CD14-positive monocyte (primary cell): ENCODE data around the gene LRSAM1. TPM values are rescaled to one million over a fixed set of nuclear protein-coding genes. Genes with fewer than 3 reads are reported as not detected.

Source experiments
- DNase-seq, 3 donors: peaks; one replicate each; pipeline ENCODE4 v3.0.0-alpha.2; 2011 to 2022
- H2AFZ ChIP-seq: 2 replicates; pipeline ENCODE4 v1.6.0; 2012; ENCODE audit warnings: mild to moderate bottlenecking, low read depth, low read length, inconsistent platforms; ENCODE audit not compliant: insufficient read depth, poor library complexity, severe bottlenecking
- H3K27ac ChIP-seq, 2 donors: 1 replicate in 1 of 2; 2 replicates in 1 of 2; pipeline ENCODE4 v1.5.1; 2012 to 2013; ENCODE audit warnings: low read length in 2 of 2, control low read depth in 1 of 2, inconsistent platforms in 1 of 2, low read depth in 1 of 2, mild to moderate bottlenecking in 1 of 2
- H3K27me3 ChIP-seq, 2 donors: one replicate each; pipeline versions ENCODE4 v1.6.0 to v1.6.1; 2011 to 2013; ENCODE audit warnings: low read length in 2 of 2; ENCODE audit not compliant: control insufficient read depth in 2 of 2, insufficient read depth in 2 of 2
- H3K36me3 ChIP-seq, 2 donors: replicated peaks in 1 of 2; 1 replicate in 1 of 2; 2 replicates in 1 of 2; pipeline versions ENCODE4 v1.5.1 to v1.6.1; 2012 to 2013; ENCODE audit warnings: low read length in 2 of 2, control low read depth in 1 of 2, inconsistent platforms in 1 of 2, mild to moderate bottlenecking in 1 of 2; ENCODE audit not compliant: insufficient read depth in 2 of 2, control insufficient read depth in 1 of 2
- H3K4me1 ChIP-seq, 2 donors: 1 replicate in 1 of 2; 2 replicates in 1 of 2; pipeline versions ENCODE4 v1.5.1 to v1.6.1; 2012 to 2013; ENCODE audit warnings: low read length in 2 of 2, control low read depth in 1 of 2, inconsistent platforms in 1 of 2, mild to moderate bottlenecking in 1 of 2, moderate library complexity in 1 of 2; ENCODE audit not compliant: insufficient read depth in 2 of 2, control insufficient read depth in 1 of 2
- H3K4me2 ChIP-seq: replicated peaks from 2 replicates; pipeline ENCODE3; 2012; ENCODE audit warnings: low read length, moderate library complexity, mild to moderate bottlenecking; ENCODE audit not compliant: poor library complexity, severe bottlenecking; ENCODE audit errors: extremely low read depth
- H3K4me3 ChIP-seq, 3 experiments: fragments of 200-600 bp in 1 of 3; sonication (generic) in 1 of 3; replicated peaks in 1 of 3; 1 replicate in 2 of 3; 2 replicates in 1 of 3; pipeline ENCODE4 v1.5.1; 2011 to 2013; ENCODE audit warnings: low read length in 3 of 3, mild to moderate bottlenecking in 3 of 3, control low read depth in 2 of 3, low read depth in 2 of 3, inconsistent platforms in 1 of 3, moderate library complexity in 1 of 3
- H3K79me2 ChIP-seq: 2 replicates; pipeline ENCODE4 v1.6.0; 2012; ENCODE audit warnings: mild to moderate bottlenecking, control low read depth, inconsistent platforms, low read length, moderate library complexity; ENCODE audit not compliant: insufficient read depth
- H3K9ac ChIP-seq: 2 replicates; pipeline ENCODE4 v1.6.0; 2017; ENCODE audit warnings: low read length, mild to moderate bottlenecking; ENCODE audit not compliant: insufficient read depth, poor library complexity, severe bottlenecking
- H3K9me3 ChIP-seq, 2 donors: replicated peaks in 1 of 2; 1 replicate in 1 of 2; 2 replicates in 1 of 2; pipeline versions ENCODE4 v1.5.1 to v1.6.1; 2012 to 2013; ENCODE audit warnings: low read length in 2 of 2, control low read depth in 1 of 2; ENCODE audit not compliant: control insufficient read depth in 1 of 2, insufficient read depth in 1 of 2
- H4K20me1 ChIP-seq: 2 replicates; pipeline ENCODE4 v1.6.0; 2012; ENCODE audit warnings: mild to moderate bottlenecking, low read length, control low read depth, moderate library complexity; ENCODE audit not compliant: insufficient read depth
- H3K27ac Mint-ChIP-seq, 7 donors: one replicate each; pipeline ENCODE4 v1.8.0; 2020; ENCODE audit warnings: mild to moderate bottlenecking in 7 of 7, mixed read lengths in 7 of 7, moderate library complexity in 6 of 7, inconsistent platforms in 2 of 7
- H3K27me3 Mint-ChIP-seq, 3 donors: one replicate each; pipeline ENCODE4 v1.8.0; 2021 to 2022; ENCODE audit warnings: low read depth in 3 of 3, mild to moderate bottlenecking in 3 of 3, mixed read lengths in 3 of 3, moderate library complexity in 3 of 3, inconsistent platforms in 1 of 3
- H3K36me3 Mint-ChIP-seq, 2 donors: one replicate each; pipeline ENCODE4 v1.8.0; 2020; ENCODE audit warnings: mixed read lengths in 2 of 2, inconsistent platforms in 1 of 2, mild to moderate bottlenecking in 1 of 2
- H3K4me1 Mint-ChIP-seq: one replicate; pipeline ENCODE4 v1.8.0; 2020; ENCODE audit warnings: mild to moderate bottlenecking, mixed read lengths
- H3K4me3 Mint-ChIP-seq, 2 donors: one replicate each; pipeline ENCODE4 v1.8.0; 2020; ENCODE audit warnings: mild to moderate bottlenecking in 2 of 2, mixed read lengths in 2 of 2, moderate library complexity in 1 of 2
- H3K9me3 Mint-ChIP-seq, 7 donors: one replicate each; pipeline ENCODE4 v1.8.0; 2020 to 2022; ENCODE audit warnings: mixed read lengths in 7 of 7, mild to moderate bottlenecking in 6 of 7, moderate library complexity in 6 of 7, inconsistent platforms in 2 of 7
- WGBS: methylation state at CpG from one replicate; pipeline ENCODE4 v1.1.5; 2013; ENCODE audit warnings: missing lambda C conversion rate; ENCODE audit not compliant: insufficient coverage; 5-methylcytosine and 5-hydroxymethylcytosine counted together
- intact Hi-C, 2 donors: fragments of 100-400 bp; cut with micrococcal nuclease; formaldehyde crosslinking; loops; one replicate each; pipeline versions ENCODE4 v1.15.0 to v1.15.1; 2023
- polyA plus RNA-seq, 3 donors: library from polyadenylated mRNA; depleted of rRNA in 1 of 3; unstranded in 2 of 3; stranded (reverse) in 1 of 3; fragments of 300-500 nt in 2 of 3; fragments of >200 nt in 1 of 3; fragmentation: Illumina TruSeq in 2 of 3; gene quantifications; 1 replicate in 2 of 3; 2 replicates in 1 of 3; pipeline ENCODE4 v1.2.3, GENCODE V29; 2012 to 2021
- TF ChIP-seq, protein P1 (sequence below): fragments of 200-600 bp; IDR thresholded peaks from one replicate; pipeline ENCODE4 v1.8.0; 2022; ENCODE audit warnings: antibody characterized with exemption, mild to moderate bottlenecking

Gene LRSAM1
- polyA plus RNA-seq, 3 donors = 6.0 to 19.8 (median 8.2) TPM

DNA sequence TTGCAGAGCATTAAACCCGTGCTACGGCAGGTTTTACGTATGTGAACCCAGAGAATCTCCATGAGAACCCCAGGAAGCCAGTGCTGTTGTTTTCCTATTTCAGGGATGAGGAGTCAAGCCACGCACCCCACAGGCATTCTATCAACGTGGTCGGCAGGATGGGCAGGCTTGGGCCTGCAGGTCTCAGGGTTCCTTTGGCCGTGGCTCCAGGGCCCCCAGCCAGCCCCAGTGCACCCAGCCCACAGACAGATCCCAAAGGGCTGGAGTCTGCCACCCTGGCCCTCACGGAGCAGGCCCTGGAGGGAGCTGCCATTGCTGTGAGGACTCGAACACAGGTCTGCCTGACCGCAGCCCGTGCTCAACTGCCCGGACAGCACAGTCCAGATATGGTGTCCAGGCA is 83.6 kb downstream of the LRSAM1 start:
- Mint-ChIP-seq H3K27ac (peak overlapping the region in 3 of 7 donors; percentile 6 to 74 (median 56)), H3K9me3 (no peaks in the 10 kb centered on the region)

DNA sequence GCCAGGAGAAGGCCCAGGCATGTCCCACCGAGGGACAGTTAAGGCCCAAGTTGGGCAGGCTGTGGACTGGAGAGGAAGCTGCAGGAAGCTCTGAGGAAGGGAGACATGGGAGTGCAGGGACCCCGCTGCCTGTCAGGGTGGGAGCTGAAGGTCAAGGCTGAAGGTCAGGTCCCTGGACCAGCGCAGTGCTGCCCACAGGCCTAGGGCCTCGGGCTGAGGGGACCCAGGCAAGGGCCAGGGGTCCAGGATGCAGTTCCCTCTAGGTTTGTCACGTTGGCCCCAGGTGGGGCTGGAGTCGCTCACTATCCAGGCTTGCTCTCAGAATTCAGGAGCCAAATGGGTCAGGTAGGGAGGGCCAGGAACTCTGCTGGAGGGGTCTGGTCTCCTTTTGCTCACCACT is 84.1 kb downstream of the LRSAM1 start:
- Mint-ChIP-seq H3K27ac (peak overlapping the region in 6 of 7 donors; percentile 32 to 85 (median 53)), H3K9me3 (no peaks in the 10 kb centered on the region), H3K4me3 (no peak overlapping the region), H3K27me3 (peaks cover 0 to 4% (median 0%) of the 10 kb centered on the region in 3 donors), H3K4me1 (peaks cover 11% of the 10 kb centered on the region), H3K36me3 (peaks cover 36 to 59% of the 10 kb centered on the region in 2 donors)
- TF ChIP-seq, protein P1, sequence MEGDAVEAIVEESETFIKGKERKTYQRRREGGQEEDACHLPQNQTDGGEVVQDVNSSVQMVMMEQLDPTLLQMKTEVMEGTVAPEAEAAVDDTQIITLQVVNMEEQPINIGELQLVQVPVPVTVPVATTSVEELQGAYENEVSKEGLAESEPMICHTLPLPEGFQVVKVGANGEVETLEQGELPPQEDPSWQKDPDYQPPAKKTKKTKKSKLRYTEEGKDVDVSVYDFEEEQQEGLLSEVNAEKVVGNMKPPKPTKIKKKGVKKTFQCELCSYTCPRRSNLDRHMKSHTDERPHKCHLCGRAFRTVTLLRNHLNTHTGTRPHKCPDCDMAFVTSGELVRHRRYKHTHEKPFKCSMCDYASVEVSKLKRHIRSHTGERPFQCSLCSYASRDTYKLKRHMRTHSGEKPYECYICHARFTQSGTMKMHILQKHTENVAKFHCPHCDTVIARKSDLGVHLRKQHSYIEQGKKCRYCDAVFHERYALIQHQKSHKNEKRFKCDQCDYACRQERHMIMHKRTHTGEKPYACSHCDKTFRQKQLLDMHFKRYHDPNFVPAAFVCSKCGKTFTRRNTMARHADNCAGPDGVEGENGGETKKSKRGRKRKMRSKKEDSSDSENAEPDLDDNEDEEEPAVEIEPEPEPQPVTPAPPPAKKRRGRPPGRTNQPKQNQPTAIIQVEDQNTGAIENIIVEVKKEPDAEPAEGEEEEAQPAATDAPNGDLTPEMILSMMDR = no peak
- no peak overlapping the region for H3K27ac ChIP-seq
- no peak overlapping the region for H3K9ac ChIP-seq
- 100% methylated on average over 6 of the region's 6 CpGs for WGBS
- no peak overlapping the region for H3K4me2 ChIP-seq
- peaks cover 59% of the 10 kb centered on the region for H3K79me2 ChIP-seq
- H3K27me3 ChIP-seq = no peaks in the 10 kb centered on the region
- H3K4me1 ChIP-seq = no peaks in the 10 kb centered on the region
- intact Hi-C loops = no loop called here
- peaks cover 100% of the 10 kb centered on the region for H4K20me1 ChIP-seq
- peaks cover 12 to 65% of the 10 kb centered on the region in 2 donors for H3K36me3 ChIP-seq
- no peak overlapping the region for H3K4me3 ChIP-seq
- H2AFZ ChIP-seq = no peak overlapping the region
- H3K9me3 ChIP-seq = no peaks in the 10 kb centered on the region
- DNase-seq = no peak

More for the DNA sequence above, 83.6 kb downstream of the LRSAM1 start:
- H3K36me3 ChIP-seq = peaks cover 17 to 67% of the 10 kb centered on the region in 2 donors
- Mint-ChIP-seq H3K27me3 (peaks cover 0 to 3% (median 0%) of the 10 kb centered on the region in 3 donors), H3K4me3 (no peak overlapping the region), H3K36me3 (peaks cover 40 to 62% of the 10 kb centered on the region in 2 donors), H3K4me1 (peaks cover 9% of the 10 kb centered on the region)
- peaks cover 54% of the 10 kb centered on the region for H3K79me2 ChIP-seq
- no peak overlapping the region for H3K4me2 ChIP-seq
- no peak overlapping the region for H3K27ac ChIP-seq
- no peak overlapping the region for H3K9ac ChIP-seq
- peaks cover 100% of the 10 kb centered on the region for H4K20me1 ChIP-seq
- no peak for DNase-seq
- H3K27me3 ChIP-seq = no peaks in the 10 kb centered on the region
- H3K4me3 ChIP-seq = no peak overlapping the region
- no peaks in the 10 kb centered on the region for H3K4me1 ChIP-seq
- TF ChIP-seq, protein P1 = no peak
- intact Hi-C loops = no loop called here
- H2AFZ ChIP-seq = no peak overlapping the region
- 89% methylated on average over 10 of the region's 12 CpGs for WGBS
- H3K9me3 ChIP-seq = no peaks in the 10 kb centered on the region
